OCI-LY7 (cell line): ENCODE results near the gene MAB21L3.

ENCODE experiments used
- CTCF ChIP-seq: fragments of 200-600 bp; sonication (generic); conservative IDR thresholded peaks from 2 replicates; pipeline ENCODE4 v1.5.1; 2014; ENCODE audit warnings: mild to moderate bottlenecking, antibody characterized with exemption, low read length, moderate library complexity, mixed read lengths
- EZH2phosphoT487 ChIP-seq: fragments of 200-600 bp; sonication (generic); IDR thresholded peaks from 2 replicates; pipeline ENCODE4 v1.6.1; 2018; ENCODE audit warnings: low read depth, borderline replicate concordance, mild to moderate bottlenecking, mixed run types, antibody characterized with exemption, low read length, moderate library complexity, mixed read lengths

GRCh38 chr1:116123837-116124533 is 12.8 kb downstream of the MAB21L3 start:
- TF ChIP-seq CTCF, result no peak
- TF ChIP-seq EZH2phosphoT487, result no peak
